CMK (cell line): Measurements from ENCODE around the gene ALDH5A1.
A peak's percentile ranks its signal among the peaks of the same experiment; 100 is the strongest.

Experiments used
- DNase-seq: peaks from one replicate; pipeline ENCODE4 v3.0.0-alpha.2; 2010; ENCODE audit warnings: low read depth

ALDH5A1 gene

DNA sequence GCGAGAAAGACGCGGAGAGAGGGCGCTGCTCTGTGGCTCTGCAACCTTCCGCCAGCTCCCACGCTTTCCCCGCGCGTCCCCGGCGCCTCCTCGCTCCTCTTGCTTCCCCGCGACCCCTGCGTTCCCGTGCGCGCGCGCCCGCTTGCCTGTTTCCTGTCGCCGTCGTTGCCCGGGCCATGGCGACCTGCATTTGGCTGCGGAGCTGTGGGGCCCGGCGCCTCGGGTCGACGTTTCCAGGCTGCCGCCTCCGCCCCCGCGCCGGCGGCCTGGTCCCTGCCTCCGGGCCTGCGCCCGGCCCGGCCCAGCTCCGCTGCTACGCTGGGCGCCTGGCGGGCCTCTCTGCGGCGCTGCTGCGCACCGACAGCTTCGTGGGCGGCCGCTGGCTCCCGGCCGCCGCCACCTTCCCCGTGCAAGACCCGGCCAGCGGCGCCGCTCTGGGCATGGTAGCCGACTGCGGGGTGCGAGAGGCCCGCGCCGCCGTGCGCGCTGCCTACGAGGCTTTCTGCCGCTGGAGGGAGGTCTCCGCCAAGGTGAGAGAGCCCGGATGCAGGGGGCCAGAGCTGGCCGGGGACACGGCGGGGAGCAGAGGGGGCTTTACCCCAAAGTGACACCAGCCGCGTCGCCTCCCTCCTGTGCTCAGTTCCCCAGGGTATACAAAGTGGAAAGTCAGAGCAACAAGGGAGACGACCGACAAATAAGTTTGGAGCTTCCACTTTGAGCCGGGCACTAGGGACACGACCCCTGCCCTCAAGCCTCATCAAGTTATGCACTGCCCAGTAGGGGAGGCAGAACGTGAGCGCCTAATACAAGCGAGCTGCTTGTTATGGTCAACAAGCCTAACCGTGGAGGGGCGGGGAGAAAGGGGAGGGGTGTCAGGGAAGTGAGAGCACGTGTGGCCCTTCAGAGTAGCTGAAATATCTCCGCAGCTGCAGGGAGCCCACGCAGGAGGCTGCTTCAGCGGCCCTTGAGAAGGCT, at the start of gene ALDH5A1:
TSS of gene ALDH5A1 (plus strand) at position 149 of the 975 bp plus-strand sequence. CDS start at position 177, 28 bp downstream.
- peak; percentile 62 for DNase-seq

DNA sequence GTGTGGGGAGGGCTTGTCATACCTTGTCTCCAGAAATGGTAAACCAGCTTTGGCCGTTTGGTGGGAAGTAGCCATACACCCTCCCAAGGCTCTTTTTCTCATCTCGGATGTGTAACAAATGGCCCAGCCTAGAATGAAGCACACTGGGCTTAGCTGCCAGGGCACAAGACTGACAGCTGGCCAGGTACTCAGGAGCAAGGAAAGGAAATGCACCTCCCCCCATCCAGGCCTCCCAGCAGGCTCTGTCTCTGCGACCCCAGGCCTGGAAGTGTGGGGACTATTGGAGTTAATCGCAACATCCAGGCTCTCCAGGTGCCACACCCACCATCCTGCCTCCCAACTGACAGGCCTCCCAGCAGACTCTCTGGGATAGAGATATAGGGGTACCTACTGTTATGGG, 49.1 kb upstream of the ALDH5A1 start:
- DNase-seq, result no peak

DNA sequence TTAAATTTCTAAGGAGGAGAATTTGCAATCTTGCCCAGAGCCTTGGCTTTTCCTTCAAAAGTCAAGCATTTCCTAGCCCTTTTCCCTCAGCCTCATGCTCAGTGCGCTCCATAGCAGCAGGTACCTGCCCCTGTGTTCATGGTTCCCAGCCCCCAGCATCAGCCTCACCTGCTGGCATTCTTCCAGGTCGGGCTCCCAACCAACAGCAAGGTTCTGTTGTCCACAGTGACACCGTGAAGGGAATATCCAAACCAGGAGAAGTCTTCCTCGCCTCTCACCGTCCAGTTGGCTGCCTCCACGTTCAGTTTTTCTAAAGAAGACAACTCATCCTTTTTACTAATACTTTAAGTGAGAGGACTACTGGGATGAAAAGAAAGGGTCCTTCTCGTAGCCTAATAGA, 48.1 kb upstream of the ALDH5A1 start:
- no peak for DNase-seq

DNA sequence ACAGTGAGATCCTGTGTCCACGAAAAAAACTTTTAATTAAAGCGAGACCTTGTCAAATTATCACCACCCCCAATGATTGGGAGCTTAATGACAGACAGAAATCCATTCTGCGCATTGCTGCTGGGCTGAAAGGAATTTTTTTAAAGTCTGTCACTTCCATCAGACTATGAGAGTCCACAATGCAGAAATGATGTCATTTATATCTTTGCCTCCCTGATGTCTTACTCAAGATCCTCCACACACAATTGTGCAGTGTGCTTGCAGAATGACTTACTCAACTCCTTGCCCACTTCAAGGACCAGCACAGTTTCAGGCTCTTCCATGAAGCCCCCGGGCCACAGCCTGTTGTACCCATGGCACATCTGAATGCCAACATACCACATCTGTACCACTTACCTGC, 46.4 kb upstream of the ALDH5A1 start:
- DNase-seq, result no peak

DNA sequence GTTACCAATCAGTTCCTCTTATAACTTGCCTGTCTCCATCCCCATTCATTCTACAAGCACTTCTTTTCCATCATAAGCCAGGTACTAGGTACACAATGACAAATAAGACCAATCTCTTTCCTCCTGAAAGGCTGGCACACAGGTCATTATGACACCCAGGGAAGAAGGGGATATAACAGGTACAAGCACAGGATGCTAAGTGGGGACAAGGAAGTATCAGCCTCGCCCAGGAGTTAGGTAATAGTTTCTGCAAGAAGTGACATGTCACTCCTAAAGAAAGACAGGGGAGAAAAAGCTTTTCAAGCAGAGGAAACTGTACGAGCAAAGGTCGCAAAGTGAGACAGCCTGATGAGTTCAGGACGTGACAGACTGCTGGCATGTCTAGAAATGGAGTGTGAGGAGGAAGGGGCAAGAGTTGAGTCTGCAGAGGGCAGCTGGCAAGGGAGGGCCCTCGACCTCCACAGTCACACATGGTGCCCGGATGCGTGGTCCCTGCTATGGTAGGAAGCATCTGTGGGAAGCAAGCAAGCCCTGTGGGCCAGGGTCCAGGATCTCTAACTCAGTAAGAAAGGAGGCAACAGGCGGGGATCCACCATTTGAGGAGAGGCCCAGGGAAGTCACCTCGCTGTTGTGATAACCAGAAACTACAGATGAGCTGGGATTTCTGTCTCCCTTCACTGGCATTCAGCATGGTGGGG, 45.8 kb upstream of the ALDH5A1 start:
- DNase-seq, result no peak

DNA sequence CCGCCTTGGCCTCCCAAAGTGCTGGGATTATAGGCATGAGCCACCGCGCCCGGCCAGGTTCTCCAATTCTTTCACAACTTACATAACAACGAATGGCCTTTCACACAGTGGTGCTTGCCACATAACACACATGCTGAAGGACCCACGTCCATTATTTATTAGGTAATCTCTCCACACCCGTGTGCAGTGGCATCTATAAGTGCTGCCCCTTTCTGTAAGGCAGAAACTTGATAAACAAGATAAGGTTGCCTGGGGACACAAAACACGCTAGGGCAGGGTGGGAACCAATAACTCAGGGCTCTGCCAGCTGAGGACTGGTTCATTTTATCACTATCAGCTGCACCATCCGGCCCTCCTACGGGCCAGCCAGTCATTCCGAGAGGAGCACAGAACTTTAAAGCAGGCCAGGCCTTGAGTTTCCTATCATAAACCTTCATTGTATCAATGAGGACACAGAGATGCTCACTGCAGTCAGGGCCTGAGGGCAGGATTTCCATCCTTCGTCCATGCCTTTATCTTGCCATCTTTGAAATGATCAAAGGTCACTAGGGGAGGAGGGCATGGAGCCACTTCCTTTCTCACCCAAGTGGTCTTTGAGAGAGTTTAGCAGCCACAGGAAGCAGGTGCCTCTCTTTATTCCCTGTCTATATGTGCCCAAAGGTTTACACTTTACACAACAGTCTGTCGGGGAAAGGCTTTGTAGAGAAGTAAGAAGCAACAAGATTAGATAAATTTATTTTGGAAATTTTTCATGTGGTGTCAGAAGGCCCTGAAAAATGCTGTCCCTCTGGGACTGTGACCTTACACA, 43.0 kb upstream of the ALDH5A1 start:
- DNase-seq, result peak; percentile 24

DNA sequence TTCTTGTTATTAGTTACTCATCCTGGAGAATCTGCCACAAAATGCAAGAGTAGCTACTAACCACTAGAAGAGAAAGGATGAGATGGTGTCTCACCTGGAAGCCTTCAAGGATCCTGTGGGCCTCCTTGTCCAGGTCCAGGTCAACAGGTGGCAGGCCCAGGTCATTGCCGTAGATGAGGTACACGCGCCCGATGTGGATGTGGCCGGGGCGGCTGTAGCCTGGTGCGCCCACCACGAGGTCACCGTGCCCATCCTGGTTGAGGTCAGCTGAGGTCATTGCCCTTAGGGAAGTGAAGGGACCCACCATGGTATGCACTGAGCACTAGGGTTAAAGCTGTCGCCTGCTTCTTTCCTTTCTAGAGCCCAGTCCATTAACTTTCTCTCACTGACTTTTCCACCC, 40.8 kb upstream of the ALDH5A1 start:
- no peak for DNase-seq

DNA sequence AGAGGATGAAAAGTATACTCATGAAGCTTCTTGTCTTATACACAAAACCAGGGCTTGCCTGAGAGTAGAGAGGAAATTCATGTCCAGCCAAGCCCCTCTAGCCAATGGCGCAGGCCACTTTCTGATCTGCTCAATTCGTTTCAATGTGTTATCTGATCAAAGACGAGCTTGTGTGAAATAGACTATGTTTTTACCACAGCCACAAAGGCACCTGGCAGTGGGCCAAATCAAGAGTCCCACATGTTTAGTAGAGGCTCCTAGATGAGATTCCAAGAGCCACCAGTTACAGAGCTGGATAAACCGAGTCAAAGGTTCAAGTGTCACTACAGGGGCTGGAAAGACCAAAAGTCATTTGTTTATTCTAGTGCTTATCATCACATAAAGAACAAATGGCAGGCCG, 40.3 kb upstream of the ALDH5A1 start:
- DNase-seq, result no peak

DNA sequence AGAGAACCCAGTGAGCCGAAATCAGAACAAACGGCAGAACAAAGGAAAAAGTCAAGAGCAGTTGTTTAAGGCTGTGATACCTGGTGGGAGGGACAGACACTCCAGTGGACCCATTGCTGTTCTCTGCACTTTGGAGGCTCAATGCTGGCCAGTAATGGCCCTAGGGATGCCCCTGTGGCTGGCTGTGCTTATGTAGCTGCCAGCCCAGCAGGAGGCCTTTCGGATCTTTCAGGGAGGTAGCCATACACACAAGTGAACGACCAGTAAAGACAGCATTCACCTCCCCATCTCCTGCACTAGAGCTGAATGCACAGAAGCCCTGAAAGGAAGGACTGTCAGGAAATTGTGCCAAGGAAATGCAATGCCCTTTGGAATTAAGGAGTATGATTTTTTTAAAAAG, 39.7 kb upstream of the ALDH5A1 start:
- no peak for DNase-seq

DNA sequence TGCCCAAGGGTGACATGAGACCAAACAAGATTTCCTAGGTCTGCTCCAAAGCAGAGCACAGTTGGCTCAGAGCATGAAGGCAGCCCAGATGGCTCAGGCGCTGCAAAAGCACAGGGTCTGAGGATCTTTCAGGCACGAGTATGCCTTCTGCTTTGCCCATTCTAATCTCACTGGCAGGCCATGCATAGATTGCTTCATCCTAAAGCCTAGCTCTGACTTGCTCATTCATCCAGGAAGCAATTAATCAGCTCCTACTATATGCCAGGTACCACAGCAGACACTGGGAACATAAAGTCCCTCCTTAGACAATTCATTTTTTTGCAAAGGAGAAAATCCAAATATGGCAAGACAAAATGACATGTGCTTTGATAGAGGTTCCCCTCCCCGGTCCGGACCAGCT, 36.6 kb upstream of the ALDH5A1 start:
- DNase-seq, result no peak

DNA sequence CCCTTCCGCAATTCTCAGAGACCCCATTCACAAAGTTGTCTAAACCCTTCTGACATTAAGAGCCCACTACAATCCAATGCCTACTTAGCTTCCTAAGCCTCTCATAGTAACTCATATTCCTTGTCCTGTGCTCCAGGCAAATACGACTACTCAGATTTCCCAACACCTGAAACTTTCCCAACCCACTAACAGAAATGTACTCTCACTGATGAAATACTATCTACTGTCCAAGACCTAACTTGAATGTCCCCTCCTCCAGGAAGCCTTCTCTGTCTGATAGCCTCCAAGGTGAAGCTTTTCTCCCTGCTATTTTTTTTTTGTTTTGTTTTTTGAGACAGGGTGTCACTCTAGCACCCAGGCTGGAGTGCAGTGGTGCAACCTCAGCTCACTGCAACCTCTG, 35.8 kb upstream of the ALDH5A1 start:
- no peak for DNase-seq

DNA sequence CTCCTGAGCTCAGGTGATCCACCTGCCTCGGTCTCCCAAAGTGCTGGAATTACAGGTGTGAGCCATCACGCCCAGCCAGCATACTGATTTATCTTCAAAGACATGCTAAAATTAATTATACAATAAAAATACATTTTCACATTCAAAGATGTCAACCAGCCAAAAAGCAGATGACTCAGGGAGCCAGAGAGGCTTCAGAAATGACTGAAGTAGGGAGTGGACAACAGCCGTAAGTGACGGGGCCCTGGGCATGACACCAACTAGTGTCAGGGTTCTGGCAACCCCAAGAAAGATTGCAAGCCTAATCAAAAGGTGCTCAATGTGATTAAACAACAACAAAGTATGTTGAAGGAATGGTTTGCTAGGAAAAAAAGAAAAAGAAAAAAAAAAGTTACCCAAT, 33.8 kb upstream of the ALDH5A1 start:
- DNase-seq, result no peak

DNA sequence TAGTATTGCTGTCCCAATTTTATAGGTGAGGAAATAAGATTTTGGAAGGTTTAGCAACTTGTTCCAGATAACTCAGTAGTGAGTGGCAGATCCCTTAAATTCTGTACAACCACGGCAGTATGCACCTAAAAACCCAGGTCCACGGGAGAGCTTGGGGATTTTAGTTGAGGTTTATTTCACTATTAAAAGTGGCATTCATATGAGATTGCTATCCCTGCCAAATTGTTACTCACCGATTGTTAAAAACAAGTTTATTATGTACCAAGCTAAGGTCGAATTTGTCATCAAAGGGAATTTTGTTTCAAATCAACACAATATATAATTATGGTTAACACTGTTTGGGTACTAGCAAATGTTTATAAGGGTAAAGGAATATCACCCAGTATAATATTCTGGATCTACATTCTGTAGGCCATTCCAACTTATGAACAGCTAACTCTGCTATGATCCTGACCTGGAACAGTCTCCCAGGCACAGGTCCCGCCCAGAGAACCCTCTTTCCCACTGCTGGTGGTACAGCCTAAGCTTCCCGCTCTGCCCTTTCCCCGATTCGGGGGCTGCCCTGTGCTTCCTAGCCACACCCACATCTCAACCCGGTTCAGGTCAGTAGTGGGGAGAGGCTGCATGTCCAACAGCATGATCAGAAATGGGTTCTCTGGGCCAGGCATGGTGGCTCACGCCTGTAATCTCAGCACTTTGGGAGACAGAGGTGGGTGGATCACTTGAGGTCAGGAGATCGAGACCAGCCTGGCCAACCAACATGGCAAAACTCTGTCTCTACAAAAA, 30.3 kb upstream of the ALDH5A1 start:
- no peak for DNase-seq

DNA sequence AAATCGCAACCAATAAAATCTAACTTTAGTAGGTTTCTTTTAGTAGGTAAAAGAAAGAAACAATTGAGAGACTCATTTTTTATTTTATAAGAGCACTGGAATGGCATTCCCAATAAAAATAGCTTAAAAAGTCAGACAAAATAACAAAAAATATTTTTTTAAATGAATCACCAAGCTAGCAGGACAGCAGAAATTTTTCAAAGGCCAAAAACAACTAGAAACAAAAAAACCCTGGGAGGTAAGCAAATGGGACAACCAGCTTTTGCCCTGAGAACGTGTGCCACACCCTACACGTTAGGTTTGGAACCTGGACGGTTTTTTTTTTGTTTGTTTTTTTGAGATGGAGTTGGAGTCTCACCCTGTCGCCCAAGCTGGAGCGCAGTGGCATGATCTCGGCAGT, 25.0 kb upstream of the ALDH5A1 start:
- DNase-seq, result no peak

DNA sequence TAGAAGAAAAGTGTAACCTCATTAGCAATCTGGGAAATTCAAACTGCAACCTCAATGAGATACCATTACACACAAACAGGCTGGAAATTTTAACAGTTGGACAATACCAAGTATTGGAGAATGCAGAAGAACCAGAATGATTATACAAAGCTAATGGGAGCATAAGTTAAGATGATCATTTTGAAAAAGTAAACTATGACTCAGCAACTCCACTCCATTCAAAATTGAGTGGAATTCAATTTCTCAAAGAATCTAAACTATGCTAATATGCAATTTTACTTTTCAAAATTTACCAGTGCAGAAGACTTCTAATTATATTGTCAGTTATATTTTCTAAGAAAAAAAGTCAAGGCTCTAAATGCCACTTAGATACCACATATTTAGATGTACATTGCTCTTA, 22.6 kb upstream of the ALDH5A1 start:
- no peak for DNase-seq

DNA sequence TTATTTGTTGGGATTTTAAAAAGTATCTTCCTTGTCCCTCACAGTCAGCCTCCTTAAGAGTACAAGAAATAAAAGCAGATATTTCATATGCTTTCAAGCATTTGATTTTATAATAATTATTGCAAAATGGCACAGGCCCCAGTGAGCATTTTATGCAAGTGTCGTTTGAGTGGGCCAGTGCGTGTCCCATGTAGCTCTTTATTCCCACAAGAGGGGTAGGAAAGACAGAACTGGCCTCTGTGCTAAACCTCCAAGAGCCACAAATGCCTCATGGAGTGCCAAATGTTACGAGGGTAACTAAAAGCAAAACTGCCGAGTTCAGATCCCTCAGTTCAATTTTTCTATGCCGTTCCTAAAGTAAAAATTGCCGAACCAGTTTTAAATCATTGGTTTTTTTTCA, 18.1 kb upstream of the ALDH5A1 start:
- DNase-seq, result no peak

DNA sequence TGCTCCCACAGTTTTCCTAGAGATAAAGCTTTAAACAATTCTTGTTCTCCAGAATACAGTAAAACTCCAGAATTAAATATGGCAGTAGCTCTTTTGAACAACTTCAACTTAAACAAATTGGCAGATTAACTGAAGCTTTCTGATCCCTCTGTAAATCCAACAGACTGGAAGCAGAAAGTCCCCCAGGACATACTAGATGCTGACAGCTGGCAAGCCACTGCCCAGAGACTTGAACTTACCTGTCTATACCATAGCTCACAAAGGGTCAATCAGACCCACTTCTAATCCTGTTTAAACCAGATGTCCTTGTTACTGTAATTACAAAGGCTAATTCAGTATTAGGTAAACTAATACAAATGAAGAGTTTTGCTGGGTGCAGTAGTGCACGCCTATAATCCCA, 17.7 kb upstream of the ALDH5A1 start:
- DNase-seq, result no peak

DNA sequence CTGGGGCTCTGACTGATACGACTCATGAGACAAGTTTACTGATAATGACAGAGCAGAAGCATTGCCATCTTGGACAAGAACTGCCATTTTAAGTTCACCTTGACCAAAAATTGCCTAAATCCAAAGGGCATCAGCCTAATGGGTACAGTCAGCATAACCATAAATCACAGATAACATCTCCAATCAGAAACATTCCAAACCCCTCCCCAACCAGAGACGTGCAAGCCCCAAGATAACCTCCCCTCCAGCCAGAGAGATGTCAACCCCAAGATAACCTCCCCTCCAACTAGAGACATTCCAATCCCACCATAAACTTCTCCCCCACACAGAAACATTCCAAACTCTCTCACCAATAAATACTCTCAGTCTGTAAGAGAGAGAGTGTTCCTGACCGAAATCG, 15.9 kb upstream of the ALDH5A1 start:
- no peak for DNase-seq

DNA sequence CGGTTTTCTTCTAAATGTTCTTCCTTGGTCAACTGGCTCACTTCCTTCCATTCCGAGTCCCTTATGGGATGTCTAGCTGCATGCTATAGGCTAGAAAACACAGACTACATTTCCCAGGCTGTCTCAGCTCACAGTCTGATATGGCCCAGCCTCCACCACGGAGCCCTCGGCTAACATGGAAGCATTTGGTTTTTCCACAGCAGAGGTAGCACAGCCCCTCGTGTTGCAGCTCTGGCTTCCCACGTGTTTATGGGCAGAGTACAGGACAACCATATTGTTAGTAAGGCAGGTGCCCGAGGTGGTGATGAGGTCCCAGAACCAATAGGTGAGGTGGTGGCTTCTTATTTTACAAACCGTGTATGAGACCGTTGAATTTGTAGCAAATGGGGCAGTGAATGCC, 14.1 kb upstream of the ALDH5A1 start:
- no peak for DNase-seq

DNA sequence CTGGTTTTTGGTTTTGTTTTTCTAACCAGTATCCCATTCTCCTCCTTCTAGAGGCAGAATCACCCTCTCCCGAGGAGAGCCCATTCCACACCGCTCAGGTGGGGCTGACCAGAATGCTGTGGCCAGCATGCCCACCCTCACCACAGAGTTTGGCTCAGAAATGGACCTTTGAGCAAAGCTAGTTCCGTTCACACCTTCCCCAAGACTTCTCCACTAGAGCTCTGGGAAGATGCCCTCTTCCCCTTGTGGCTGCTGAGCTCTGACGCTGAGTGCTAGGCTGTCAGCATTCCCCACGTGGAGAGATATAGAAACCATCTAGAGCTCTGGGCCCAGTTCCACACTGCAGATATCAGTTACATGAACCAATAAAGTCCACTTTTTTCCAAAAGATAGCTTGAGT, 13.3 kb upstream of the ALDH5A1 start:
- DNase-seq, result no peak

DNA sequence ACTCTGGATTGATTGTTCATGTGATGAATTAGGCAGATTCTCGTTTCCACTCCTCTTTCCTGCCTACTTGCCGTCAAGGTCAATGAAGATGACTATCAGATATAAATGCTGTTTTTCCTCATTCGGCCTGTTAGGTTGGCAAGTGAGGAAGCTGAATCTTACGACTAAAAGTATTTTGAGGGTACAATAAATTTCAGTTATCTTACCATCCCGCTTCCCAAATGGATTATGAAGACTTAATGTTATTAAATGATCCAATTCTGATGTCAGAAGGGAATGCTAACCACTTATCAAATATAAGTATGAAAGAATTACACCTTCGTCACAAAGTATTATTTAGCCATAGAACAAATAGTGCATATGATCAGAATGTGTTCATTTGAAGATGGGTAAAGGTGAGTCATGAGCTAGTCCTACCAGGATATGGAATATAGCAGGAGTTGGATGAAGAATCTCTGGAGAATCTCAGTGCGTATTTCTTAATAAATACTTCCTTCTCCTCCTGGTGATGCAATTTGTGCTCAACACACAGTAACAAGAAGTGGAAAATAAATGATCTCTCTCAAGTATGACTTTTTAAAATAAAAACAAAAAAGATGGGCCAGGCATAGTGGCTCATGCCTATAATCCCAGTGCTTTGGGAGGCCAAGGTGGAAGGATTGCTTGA, 10.0 kb upstream of the ALDH5A1 start:
- no peak for DNase-seq
